GM19397 (cell line): ENCODE measurements around the gene PRPF8.

Experiments used
- ATAC-seq: cut with Tn5 transposase; IDR thresholded peaks from one replicate; pipeline ENCODE4 v1.9.1; 2021; ENCODE audit warnings: mild to moderate bottlenecking, moderate library complexity; ENCODE audit not compliant: unreplicated experiment

The PRPF8 gene

DNA sequence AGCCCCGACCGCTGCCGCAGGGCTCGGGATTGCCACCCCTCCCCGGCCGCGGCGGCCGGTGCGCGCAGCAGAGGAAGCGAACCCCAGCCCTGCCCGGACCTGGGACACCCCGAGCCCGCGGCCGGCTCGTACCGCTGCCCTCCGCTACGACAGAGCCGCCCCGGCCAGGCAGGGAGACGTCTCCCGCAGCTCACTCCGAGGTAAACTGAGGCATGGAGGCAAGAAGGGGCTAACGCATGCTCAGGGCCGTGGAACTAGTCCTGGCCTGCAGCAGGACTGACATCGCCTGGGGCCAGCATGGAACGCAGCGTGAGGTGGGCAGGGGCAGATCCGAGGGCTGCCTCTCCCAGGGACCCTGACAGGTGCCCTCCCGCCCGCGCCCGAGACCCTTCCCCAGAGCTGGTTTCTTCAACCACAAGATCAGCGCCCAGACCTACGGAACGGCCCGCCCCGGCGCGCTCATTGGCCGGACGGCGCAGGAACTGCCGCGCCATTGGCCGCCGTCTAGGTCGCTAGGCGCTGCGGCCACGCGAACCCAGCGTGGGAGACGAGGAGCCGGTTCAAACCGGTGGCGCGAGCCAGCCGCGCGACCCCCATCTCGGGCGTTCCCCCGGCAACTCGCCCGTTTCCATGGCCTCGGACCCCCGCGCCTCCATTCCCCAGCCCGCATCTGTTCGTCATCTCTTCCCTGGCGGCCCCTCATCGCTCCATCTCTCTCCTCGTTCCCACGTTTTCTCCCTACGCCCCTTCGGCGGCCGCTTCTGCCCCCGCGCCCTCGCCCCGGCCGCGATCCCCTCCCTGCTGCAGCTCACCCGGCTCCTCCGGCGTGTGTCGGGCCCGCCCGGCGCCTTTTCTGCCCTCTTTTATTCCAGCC lies 56.4 kb downstream of the PRPF8 start, which contains the start of gene SLC43A2:
TSS of gene SLC43A2 (minus strand) at position 853 of the 874 bp plus-strand sequence. CDS start 960 bp downstream, outside the sequence.
- peak; percentile 58 for ATAC-seq

- no peak for ATAC-seq
These were observed 57.3 kb downstream of the PRPF8 start for GRCh38 chr17:1627182-1627981.

DNA sequence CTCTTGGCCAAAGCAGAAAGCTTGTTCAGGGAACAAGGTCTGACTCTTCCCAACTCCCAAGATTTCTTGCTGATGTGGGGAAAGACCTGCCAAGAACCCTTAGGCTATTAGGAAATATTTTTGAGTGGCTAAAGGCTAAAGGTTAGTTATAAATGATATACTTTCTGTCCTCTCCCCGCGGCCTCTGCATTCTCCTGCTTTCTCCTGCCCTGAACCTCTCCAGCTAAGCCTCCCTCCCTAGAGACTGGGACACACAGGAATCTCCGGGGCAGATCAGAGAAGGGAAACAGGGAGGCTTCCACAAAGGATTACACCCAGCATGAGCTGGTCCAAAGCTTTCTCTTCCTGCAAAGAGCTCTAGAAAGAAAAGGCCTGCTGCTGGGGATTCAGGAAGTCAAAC lies 58.3 kb downstream of the PRPF8 start:
- no peak for ATAC-seq

- no peak for ATAC-seq
These were observed 59.1 kb downstream of the PRPF8 start for GRCh38 chr17:1625581-1625980.

DNA sequence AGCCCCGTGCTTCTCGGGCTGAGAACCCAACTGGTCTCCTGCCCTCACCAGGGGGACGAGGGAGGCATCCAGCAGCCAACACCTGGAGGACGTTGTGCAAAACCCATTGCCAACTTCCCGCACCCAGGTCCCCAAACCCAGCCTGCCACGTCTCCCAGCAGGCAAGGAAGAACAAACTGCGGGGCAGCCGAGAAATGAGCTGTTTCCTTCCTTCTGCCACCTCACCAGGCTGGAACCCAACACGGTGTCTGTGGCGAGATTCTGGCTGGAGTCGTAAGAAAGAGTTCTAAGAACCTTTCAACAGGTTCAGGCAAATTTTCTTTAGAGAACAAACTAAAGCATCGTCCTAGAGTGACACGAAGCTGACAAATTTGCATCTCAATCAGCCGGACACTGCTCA lies 59.6 kb downstream of the PRPF8 start:
- no peak for ATAC-seq

DNA sequence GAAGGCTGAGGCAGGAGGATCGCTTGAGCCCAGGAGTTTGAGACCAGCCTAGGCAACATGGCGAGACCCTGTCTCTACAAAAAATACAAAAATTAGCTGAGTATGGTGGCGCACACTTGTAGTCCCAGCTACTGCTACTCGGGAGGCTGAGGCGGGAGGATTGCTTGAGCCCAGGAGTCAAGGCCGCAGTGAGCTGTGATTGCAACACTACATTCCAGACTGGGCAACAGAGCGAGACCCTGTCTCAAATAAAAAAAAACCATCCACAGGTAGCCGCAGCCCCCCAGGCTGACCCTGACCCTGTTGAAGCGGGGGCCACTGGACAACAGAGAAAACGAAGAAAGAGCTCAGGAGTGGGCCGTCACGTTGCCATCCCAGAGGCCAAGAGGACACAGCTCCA lies 60.0 kb downstream of the PRPF8 start:
- ATAC-seq: no peak

DNA sequence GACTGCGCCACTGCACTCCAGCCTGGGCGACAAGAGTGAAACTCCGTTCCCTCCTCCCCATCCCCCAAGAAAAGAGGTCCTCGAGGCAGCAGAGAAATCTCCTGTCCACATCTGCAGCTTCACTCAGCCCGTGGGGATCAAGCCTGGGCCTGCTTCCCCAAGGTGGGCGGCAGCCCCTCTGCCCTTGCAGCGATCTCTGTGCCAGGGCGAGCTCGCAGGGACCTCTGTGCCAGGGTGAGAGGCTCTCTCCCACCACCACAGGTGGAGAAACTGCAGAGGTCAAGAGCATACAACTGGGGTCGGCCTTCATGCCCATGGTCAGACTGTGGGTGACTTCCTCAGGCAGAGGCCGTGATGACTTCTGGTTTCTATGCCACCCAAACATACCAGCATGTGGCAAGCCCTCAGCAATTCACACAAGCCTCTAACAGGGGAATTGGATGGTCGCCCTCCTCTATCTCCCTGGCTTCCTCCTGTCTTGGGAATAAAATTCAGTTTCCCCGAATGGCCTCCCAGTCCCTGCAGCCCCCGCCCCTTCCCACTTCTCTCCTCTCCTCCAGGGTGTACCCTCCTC lies 61.5 kb downstream of the PRPF8 start:
- no peak for ATAC-seq

GRCh38 chr17:1621273-1621954 lies 63.3 kb downstream of the PRPF8 start:
- no peak for ATAC-seq

DNA sequence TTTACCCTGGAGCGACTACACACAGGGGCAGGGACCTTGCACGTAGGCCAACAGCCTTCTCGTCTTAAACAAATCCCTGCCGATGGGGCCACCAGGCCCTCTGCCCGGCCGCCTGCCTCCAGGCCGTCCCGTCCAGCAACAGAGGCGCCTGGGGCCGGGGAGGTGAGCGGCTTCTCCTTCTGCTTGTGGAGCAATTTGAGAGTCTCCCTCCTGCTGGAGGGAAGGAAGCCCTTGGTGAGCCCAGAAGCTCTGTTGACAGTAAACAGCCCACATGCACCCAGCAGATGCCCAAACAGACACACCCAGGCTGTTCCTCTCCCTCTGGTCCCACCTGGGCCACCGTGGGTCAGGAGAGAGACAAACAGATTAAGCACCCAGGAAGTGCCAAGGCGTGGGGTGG lies 64.2 kb downstream of the PRPF8 start:
- ATAC-seq: no peak

- ATAC-seq: no peak
These were observed 67.0 kb downstream of the PRPF8 start for GRCh38 chr17:1617620-1618174.

DNA sequence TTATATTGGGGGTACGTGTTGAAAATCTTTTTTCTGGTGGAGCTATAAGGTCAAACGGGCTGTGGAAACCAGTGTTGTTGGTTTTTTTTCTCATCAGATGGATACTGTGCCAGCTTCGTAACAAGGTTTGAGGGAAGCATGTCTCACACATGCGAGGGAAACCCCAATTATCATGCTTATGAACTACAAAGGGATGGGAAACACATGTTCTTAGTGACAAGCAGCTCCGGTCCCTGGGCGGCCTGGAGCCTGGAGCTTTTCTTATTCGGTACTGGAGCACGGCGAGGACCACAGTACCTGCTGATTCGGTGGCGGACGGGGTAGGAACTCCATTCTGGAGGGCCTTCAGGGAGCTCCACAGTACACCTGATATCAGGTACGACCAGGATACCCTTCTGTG lies 68.6 kb downstream of the PRPF8 start:
- ATAC-seq: no peak

- ATAC-seq: no peak
These were observed 72.3 kb downstream of the PRPF8 start for GRCh38 chr17:1612400-1612799.

GRCh38 chr17:1611715-1612114 lies 73.0 kb downstream of the PRPF8 start:
- no peak for ATAC-seq

DNA sequence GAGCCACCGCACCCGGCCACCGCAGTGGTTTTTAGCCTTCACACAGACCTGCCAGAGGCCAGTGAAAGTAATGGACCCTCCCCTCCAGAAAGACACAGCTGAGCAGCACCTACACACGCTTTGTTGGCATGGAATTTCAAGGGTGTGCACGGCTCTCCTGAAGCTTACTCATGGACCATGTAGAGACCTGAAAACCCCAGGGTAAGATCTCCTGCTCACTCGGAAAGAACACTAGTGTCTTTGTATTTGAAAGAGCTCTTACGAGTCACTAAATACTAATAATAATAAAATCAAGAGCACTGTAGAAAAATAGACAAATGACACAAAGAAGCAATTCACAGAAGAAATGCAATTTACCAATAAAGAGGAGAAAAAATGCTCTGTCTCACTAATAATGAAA lies 76.0 kb downstream of the PRPF8 start:
- no peak for ATAC-seq

- ATAC-seq: no peak
These were observed 76.7 kb downstream of the PRPF8 start for GRCh38 chr17:1607971-1608320.

DNA sequence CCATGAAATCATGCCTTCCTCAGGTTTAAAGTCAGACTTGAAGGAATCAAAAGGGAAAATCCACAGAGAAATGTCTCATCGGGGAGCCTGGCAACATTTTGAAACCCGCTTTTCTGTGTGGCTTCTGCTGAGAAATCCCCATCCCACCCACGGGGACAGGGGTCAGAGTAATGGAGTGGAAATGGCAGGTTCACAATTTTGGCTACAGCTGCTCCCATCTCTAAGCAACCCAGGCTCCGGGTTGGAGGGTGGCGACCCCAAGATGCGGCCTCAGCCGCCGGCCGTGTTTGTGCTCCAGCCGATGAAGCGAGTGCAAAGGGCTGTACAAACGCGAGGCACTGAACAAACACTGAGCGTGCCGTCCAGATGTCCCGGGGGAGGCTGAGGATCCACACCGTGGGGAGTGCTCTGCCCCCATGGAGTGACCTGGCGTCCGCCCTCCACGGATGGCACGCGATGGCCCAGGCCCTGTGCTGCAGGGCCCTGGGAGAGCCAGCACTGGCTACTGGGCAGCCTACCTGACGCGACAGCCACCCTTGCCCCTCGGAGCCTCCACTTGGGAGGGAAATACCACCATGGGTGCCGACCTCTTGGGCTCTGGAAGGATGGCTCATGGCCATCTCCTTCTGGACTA lies 78.2 kb downstream of the PRPF8 start:
- no peak for ATAC-seq

- ATAC-seq: no peak
These were observed 78.9 kb downstream of the PRPF8 start for GRCh38 chr17:1605681-1606351.

- no peak for ATAC-seq
These were observed 79.7 kb downstream of the PRPF8 start for GRCh38 chr17:1604831-1605528.

DNA sequence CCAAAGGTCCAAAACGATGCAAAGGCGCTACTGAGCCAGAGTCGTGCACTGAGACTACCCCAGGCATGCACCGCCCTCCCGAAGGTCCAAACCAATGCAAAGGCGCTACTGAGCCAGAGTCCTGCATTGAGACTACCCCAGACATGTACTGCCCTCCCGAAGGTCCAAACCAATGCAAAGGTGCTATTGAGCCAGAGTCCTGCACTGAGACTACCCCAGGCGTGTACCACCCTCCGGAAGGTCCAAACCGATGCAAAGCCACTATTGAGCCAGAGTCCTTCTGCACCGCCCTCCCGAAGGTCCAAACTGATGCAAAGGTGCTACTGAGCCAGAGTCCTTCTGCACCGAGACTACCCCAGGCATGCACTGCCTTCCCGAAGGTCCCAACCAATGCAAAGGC lies 83.1 kb downstream of the PRPF8 start:
- ATAC-seq: no peak
